Measurements from ENCODE around the gene ZSCAN5A.

DNA sequence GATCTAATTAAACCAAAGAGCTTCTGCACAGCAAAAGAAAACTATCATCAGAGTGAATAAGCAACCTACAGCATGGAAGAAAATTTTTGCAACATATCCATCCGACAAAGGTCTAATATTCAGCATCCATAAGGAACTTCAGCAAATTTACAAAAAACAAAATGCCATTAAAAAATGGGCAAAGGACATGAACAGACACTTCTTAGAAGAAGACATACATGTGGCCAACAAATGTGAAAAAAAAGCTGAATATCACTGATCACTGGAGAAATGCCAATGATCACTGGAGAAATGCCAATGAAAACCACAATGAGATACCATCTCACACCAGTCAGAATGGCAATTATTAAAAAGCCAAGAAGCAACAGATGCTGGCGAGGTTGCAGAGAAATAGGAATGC lies 46.2 kb upstream of the ZSCAN5A start:
- TF ChIP-seq POLR2A (IDR thresholded peaks at IDR 0.05), result no peak
- TF ChIP-seq CTCF (IDR thresholded peaks at IDR 0.05 in 4 of 5, conservative IDR thresholded peaks at IDR 0.05 in 1 of 5), result no peak
